GM23338 (cell line): ENCODE measurements around the gene NFKB2. TPM values are rescaled to one million over a fixed set of nuclear protein-coding genes. Genes with fewer than 3 reads are reported as not detected.
A peak's percentile ranks its signal among the peaks of the same experiment; 100 is the strongest.

ENCODE experiments used
- ATAC-seq: fragments of 200-7000 bp; cut with Tn5 transposase; 3 replicates; pipeline ENCODE4 v1.9.1; 2020
- DNase-seq: peaks from one replicate; pipeline ENCODE4 v3.0.0-alpha.2; 2015; ENCODE audit warnings: low spot score
- H2AFZ ChIP-seq: fragments of 200-600 bp; sonication (generic); 2 replicates; pipeline ENCODE4 v1.8.0; 2016; ENCODE audit warnings: antibody characterized with exemption, mild to moderate bottlenecking, moderate library complexity
- H3F3A ChIP-seq: fragments of 200-600 bp; sonication (generic); replicated peaks from 2 replicates; pipeline ENCODE4 v1.8.0; 2017; ENCODE audit warnings: antibody characterized with exemption, mixed run types, low read depth
- H3K27ac ChIP-seq: fragments of 200-600 bp; sonication (generic); 2 replicates; pipeline ENCODE4 v1.6.1; 2016; ENCODE audit warnings: low read depth
- H3K27me3 ChIP-seq: fragments of 200-600 bp; sonication (generic); 2 replicates; pipeline ENCODE4 v1.8.0; 2016; ENCODE audit warnings: mild to moderate bottlenecking, mixed run types, moderate library complexity; ENCODE audit not compliant: insufficient read depth
- H3K36me3 ChIP-seq: fragments of 200-600 bp; sonication (generic); 2 replicates; pipeline ENCODE4 v1.8.0; 2016; ENCODE audit warnings: mild to moderate bottlenecking; ENCODE audit not compliant: insufficient read depth
- H3K4me1 ChIP-seq: fragments of 200-600 bp; sonication (generic); 2 replicates; pipeline ENCODE4 v1.8.0; 2016; ENCODE audit warnings: mild to moderate bottlenecking, moderate library complexity; ENCODE audit not compliant: insufficient read depth
- H3K4me2 ChIP-seq: fragments of 200-600 bp; sonication (generic); 2 replicates; pipeline ENCODE4 v1.7.1; 2017; ENCODE audit warnings: mixed run types
- H3K4me3 ChIP-seq: fragments of 200-600 bp; sonication (generic); 2 replicates; pipeline ENCODE4 v1.6.1; 2016; ENCODE audit warnings: mixed run types
- H3K79me2 ChIP-seq: fragments of 200-600 bp; sonication (generic); replicated peaks from 2 replicates; pipeline ENCODE4 v1.8.0; 2017; ENCODE audit warnings: mild to moderate bottlenecking; ENCODE audit not compliant: insufficient read depth
- H3K9me2 ChIP-seq: fragments of 200-600 bp; sonication (generic); 2 replicates; pipeline ENCODE4 v1.8.0; 2017; ENCODE audit not compliant: insufficient read depth
- H4K20me1 ChIP-seq: fragments of 200-600 bp; sonication (generic); replicated peaks from 2 replicates; pipeline ENCODE4 v1.8.0; 2017; ENCODE audit warnings: mild to moderate bottlenecking; ENCODE audit not compliant: insufficient read depth
- H3K27ac Mint-ChIP-seq: 2 replicates; pipeline ENCODE4 v1.8.0; 2020; ENCODE audit warnings: inconsistent platforms, mild to moderate bottlenecking, moderate library complexity, mixed read lengths
- H3K27me3 Mint-ChIP-seq: 3 replicates; pipeline ENCODE4 v1.8.0; 2022; ENCODE audit warnings: low read depth, mild to moderate bottlenecking, moderate library complexity, mixed read lengths, inconsistent platforms; ENCODE audit not compliant: insufficient read depth, poor library complexity
- H3K36me3 Mint-ChIP-seq: 3 replicates; pipeline ENCODE4 v1.8.0; 2021; ENCODE audit warnings: low read depth, mild to moderate bottlenecking, inconsistent platforms, moderate library complexity, mixed read lengths
- H3K4me1 Mint-ChIP-seq: 3 replicates; pipeline ENCODE4 v1.8.0; 2020; ENCODE audit warnings: mild to moderate bottlenecking, inconsistent platforms, mixed read lengths
- H3K4me3 Mint-ChIP-seq: 3 replicates; pipeline ENCODE4 v1.8.0; 2021; ENCODE audit warnings: moderate library complexity, mild to moderate bottlenecking, inconsistent platforms, mixed read lengths
- H3K9me3 Mint-ChIP-seq: 3 replicates; pipeline ENCODE4 v1.8.0; 2020; ENCODE audit warnings: moderate library complexity, mild to moderate bottlenecking, inconsistent platforms, mixed read lengths
- CREB1 ChIP-seq: fragments of 250-450 bp; sonication (Bioruptor Pico); IDR thresholded peaks from 2 replicates; pipeline ENCODE4 v1.5.0; 2020; ENCODE audit warnings: low read depth, mild to moderate bottlenecking, moderate library complexity
- CTCF ChIP-seq, 2 experiments: fragments of 200-600 bp in 1 of 2; sonication (generic) in 1 of 2; conservative IDR thresholded peaks; 2 replicates each; pipeline versions ENCODE4 v1.5.1 to v1.6.1; 2016 to 2017; ENCODE audit warnings: antibody characterized with exemption in 2 of 2, low read depth in 2 of 2, mild to moderate bottlenecking in 2 of 2, moderate library complexity in 1 of 2
- EZH2 ChIP-seq: fragments of 200-600 bp; sonication (generic); IDR thresholded peaks from one replicate; pipeline ENCODE4 v1.8.0; 2017; ENCODE audit warnings: antibody characterized with exemption, mild to moderate bottlenecking, low read depth; ENCODE audit not compliant: unreplicated experiment
- EZH2phosphoT487 ChIP-seq: fragments of 200-600 bp; sonication (generic); IDR thresholded peaks from one replicate; pipeline ENCODE4 v1.8.1; 2018; ENCODE audit warnings: antibody characterized with exemption; ENCODE audit not compliant: unreplicated experiment
- JUNB ChIP-seq: IDR thresholded peaks from one replicate; pipeline ENCODE4 v1.6.1; 2016; ENCODE audit warnings: antibody characterized with exemption; ENCODE audit not compliant: unreplicated experiment
- NANOG ChIP-seq: IDR thresholded peaks from 2 replicates; pipeline ENCODE4 v1.6.1; 2016; ENCODE audit warnings: antibody characterized with exemption, borderline replicate concordance
- POLR2AphosphoS5 ChIP-seq: IDR thresholded peaks from 2 replicates; pipeline ENCODE4 v1.6.1; 2016; ENCODE audit warnings: antibody characterized with exemption, low read depth
- REST ChIP-seq: IDR thresholded peaks from one replicate; pipeline ENCODE4 v1.6.1; 2018; ENCODE audit warnings: antibody characterized with exemption; ENCODE audit not compliant: unreplicated experiment
- STAT1 ChIP-seq: IDR thresholded peaks from one replicate; pipeline ENCODE4 v1.6.1; 2016; ENCODE audit warnings: antibody characterized with exemption; ENCODE audit not compliant: unreplicated experiment
- ZNF114 ChIP-seq: fragments of 250-450 bp; sonication (Bioruptor Pico); IDR thresholded peaks from 2 replicates; pipeline ENCODE4 v1.5.0; 2020; ENCODE audit warnings: mild to moderate bottlenecking, moderate library complexity
- ZNF331 ChIP-seq: fragments of 250-450 bp; sonication (Bioruptor Pico); IDR thresholded peaks from 2 replicates; pipeline ENCODE4 v1.5.0; 2020; ENCODE audit warnings: low read depth, mild to moderate bottlenecking, moderate library complexity
- ZNF462 ChIP-seq: fragments of 250-450 bp; sonication (Bioruptor Pico); IDR thresholded peaks from 2 replicates; pipeline ENCODE4 v1.5.0; 2020; ENCODE audit warnings: mild to moderate bottlenecking, moderate library complexity
- polyA plus RNA-seq: library from polyadenylated mRNA; unstranded; fragments of >200 nt; fragmentation: Nextera tagmentation; extraction: Ambion mirVana; gene quantifications from 2 replicates; pipeline ENCODE4 v1.2.1, GENCODE V29; 2016
- total RNA-seq: library from RNA; depleted of rRNA; stranded (reverse); fragments of >200 nt; shearing (Covaris generic); gene quantifications from 2 replicates; pipeline ENCODE4 v1.2.3, GENCODE V29; 2014
- TF ChIP-seq, protein P1 (sequence below): IDR thresholded peaks from 2 replicates; pipeline ENCODE4 v1.6.1; 2016; ENCODE audit warnings: antibody characterized with exemption

NFKB2 gene
- total and polyA plus RNA-seq, 2 experiments from 2014 or later = 6.8 to 29.4 TPM

DNA sequence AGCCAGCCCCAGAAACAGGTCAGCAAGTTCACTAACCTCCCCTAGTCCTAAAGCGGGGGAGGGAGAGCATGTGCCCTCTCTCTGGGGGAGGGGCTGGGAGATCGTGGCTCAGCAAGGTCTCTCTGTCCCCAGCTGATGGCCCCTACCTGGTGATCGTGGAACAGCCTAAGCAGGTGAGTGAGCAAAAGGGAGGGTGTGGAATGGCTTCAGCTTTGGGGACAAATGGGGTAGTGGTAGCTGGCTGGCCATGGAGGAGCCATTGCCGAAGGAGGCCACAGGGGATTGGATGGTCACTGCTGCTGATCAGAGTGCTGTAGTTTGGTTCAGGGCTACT, 779 bp downstream of the NFKB2 start:
- H3K27ac ChIP-seq = no peak overlapping the region
- 0 out of 2 replicates have a peak overlapping the region, but pooled peaks have one; percentile 23 for H2AFZ ChIP-seq
- ATAC-seq (no peak), DNase-seq (no peak)
- peak overlapping the region; percentile 82 for H3K4me3 Mint-ChIP-seq
- H3K9me3 Mint-ChIP-seq = no peaks in the 10 kb centered on the region
- no peaks in the 10 kb centered on the region for H3K36me3 ChIP-seq
- H3K4me1 Mint-ChIP-seq = peaks cover 20% of the 10 kb centered on the region
- peak overlapping the region; percentile 96 for H3K4me2 ChIP-seq
- no peaks in the 10 kb centered on the region; the same call in 1 of the 2 replicates for H4K20me1 ChIP-seq
- H3K27ac Mint-ChIP-seq = peak overlapping the region; percentile 59; the same call in 1 of the 2 replicates
- peak overlapping the region; percentile 88 for H3K4me3 ChIP-seq
- H3K4me1 ChIP-seq = peaks cover 13% of the 10 kb centered on the region
- H3K9me2 ChIP-seq = no peaks in the 10 kb centered on the region
- H3K79me2 ChIP-seq = no peaks in the 10 kb centered on the region
- no peaks in the 10 kb centered on the region; the same call in 2 of the 3 replicates for H3K36me3 Mint-ChIP-seq
- H3K27me3 ChIP-seq = peaks cover 34% of the 10 kb centered on the region
- H3F3A ChIP-seq = 0 out of 2 replicates have a peak, but pooled peaks cover 9% of the 10 kb centered on the region
- TF ChIP-seq REST (no peak), POLR2AphosphoS5 (no peak), NANOG (no peak), EZH2 (no peak), ZNF331 (CRISPR knock-in tag) (no peak), STAT1 (no peak), ZNF114 (CRISPR knock-in tag) (no peak), JUNB (no peak), EZH2phosphoT487 (no peak), CTCF (conservative IDR thresholded peaks at IDR 0.05; ENCODE audit: low read depth in 2 of 2) (no peak), ZNF462 (CRISPR knock-in tag) (no peak), CREB1 (CRISPR knock-in tag) (no peak)
- TF ChIP-seq, protein P1, sequence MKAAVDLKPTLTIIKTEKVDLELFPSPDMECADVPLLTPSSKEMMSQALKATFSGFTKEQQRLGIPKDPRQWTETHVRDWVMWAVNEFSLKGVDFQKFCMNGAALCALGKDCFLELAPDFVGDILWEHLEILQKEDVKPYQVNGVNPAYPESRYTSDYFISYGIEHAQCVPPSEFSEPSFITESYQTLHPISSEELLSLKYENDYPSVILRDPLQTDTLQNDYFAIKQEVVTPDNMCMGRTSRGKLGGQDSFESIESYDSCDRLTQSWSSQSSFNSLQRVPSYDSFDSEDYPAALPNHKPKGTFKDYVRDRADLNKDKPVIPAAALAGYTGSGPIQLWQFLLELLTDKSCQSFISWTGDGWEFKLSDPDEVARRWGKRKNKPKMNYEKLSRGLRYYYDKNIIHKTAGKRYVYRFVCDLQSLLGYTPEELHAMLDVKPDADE = no peak
- H3K27me3 Mint-ChIP-seq = peaks cover 42% of the 10 kb centered on the region
